Measurements from ENCODE around the gene PUS10.

GRCh38 chr2:61006486-61007105 lies 11.5 kb downstream of the PUS10 start:
- TF ChIP-seq POLR2A (IDR thresholded peaks at IDR 0.05) (no peak), CTCF (IDR thresholded peaks at IDR 0.05) (no peak)

Measured in Peyer's patch (tissue), 4 donors.